Esophagus squamous epithelium (tissue), 4 donors: Measurements from ENCODE around the gene ZNF787.

Experiments
- CTCF ChIP-seq, 6 experiments: fragments of 450-650 bp in 4 of 6; fragments of 200-600 bp in 2 of 6; sonication (generic) in 2 of 6; IDR thresholded peaks; one replicate each; pipeline ENCODE4 v1.5.1; 2016 to 2019; ENCODE audit warnings: antibody characterized with exemption in 6 of 6, mild to moderate bottlenecking in 4 of 6, moderate library complexity in 4 of 6
- POLR2A ChIP-seq, 4 donors: fragments of 450-650 bp; IDR thresholded peaks; one replicate each; pipeline ENCODE4 v1.6.1; 2017; ENCODE audit warnings: antibody characterized with exemption in 4 of 4, mild to moderate bottlenecking in 4 of 4, moderate library complexity in 3 of 4

- TF ChIP-seq CTCF (IDR thresholded peaks at IDR 0.05) (no peak), POLR2A (IDR thresholded peaks at IDR 0.05) (no peak)
These were observed 30.0 kb downstream of the ZNF787 start for GRCh38 chr19:56091066-56091490.
